Inflammatory macrophage (primary cell): ENCODE results near the gene ARL3.
"Not testable (repeated sequence)": the region's sequence is repeated elsewhere in the genome, so short reads cannot be mapped to it uniquely, and the experiment has no call there.

Experiments
- DNase-seq, 2 donors: peaks; one replicate each; pipeline ENCODE4 v3.0.0-alpha.2; 2020 to 2022

The ARL3 gene

GRCh38 chr10:102701796-102702195 is 12.4 kb downstream of the ARL3 start:
- no peak for DNase-seq

- DNase-seq, result no peak
Measured at GRCh38 chr10:102701272-102701671, 12.9 kb downstream of the ARL3 start.

- DNase-seq, result no peak
Measured at GRCh38 chr10:102698894-102699293, 15.3 kb downstream of the ARL3 start.

- DNase-seq, result peak in 1 of 2 donors; percentile 28
Measured at GRCh38 chr10:102696736-102697135, 17.5 kb downstream of the ARL3 start.

GRCh38 chr10:102695401-102695800 is 18.8 kb downstream of the ARL3 start:
- DNase-seq, result not testable (repeated sequence)

GRCh38 chr10:102691285-102692066 is 22.7 kb downstream of the ARL3 start:
- DNase-seq, result no peak

- DNase-seq, result no peak
Measured at GRCh38 chr10:102683736-102684135, 30.5 kb downstream of the ARL3 start.

GRCh38 chr10:102682981-102683380 is 31.2 kb downstream of the ARL3 start:
- DNase-seq, result no peak

- DNase-seq, result no peak
Measured at GRCh38 chr10:102682416-102682815, 31.8 kb downstream of the ARL3 start.

- no peak for DNase-seq
Measured at GRCh38 chr10:102681696-102682095, 32.5 kb downstream of the ARL3 start.

- no peak for DNase-seq
Measured at GRCh38 chr10:102679596-102679995, 34.6 kb downstream of the ARL3 start.

GRCh38 chr10:102678842-102679289 is 35.3 kb downstream of the ARL3 start:
- DNase-seq, result peak; percentile 52 to 67

- DNase-seq, result no peak
Measured at GRCh38 chr10:102678068-102678400, 36.2 kb downstream of the ARL3 start.

- DNase-seq, result no peak
Measured at GRCh38 chr10:102677331-102678067, 36.7 kb downstream of the ARL3 start.

GRCh38 chr10:102676534-102677315 is 37.5 kb downstream of the ARL3 start:
- no peak for DNase-seq

GRCh38 chr10:102675666-102676533 is 38.3 kb downstream of the ARL3 start:
- DNase-seq, result peak; percentile 88 to 93

GRCh38 chr10:102675011-102675665 is 39.1 kb downstream of the ARL3 start:
- no peak for DNase-seq

- DNase-seq, result no peak
Measured at GRCh38 chr10:102674566-102674965, 39.6 kb downstream of the ARL3 start.

- peak; percentile 79 to 87 for DNase-seq
Measured at GRCh38 chr10:102673819-102674511, 40.2 kb downstream of the ARL3 start.

- DNase-seq, result no peak
Measured at GRCh38 chr10:102673236-102673818, 40.9 kb downstream of the ARL3 start.
